ENCODE measurements around the gene PUM2.
"Not testable (repeated sequence)": the region's sequence is repeated elsewhere in the genome, so short reads cannot be mapped to it uniquely, and the experiment has no call there.

The PUM2 gene, protein sequence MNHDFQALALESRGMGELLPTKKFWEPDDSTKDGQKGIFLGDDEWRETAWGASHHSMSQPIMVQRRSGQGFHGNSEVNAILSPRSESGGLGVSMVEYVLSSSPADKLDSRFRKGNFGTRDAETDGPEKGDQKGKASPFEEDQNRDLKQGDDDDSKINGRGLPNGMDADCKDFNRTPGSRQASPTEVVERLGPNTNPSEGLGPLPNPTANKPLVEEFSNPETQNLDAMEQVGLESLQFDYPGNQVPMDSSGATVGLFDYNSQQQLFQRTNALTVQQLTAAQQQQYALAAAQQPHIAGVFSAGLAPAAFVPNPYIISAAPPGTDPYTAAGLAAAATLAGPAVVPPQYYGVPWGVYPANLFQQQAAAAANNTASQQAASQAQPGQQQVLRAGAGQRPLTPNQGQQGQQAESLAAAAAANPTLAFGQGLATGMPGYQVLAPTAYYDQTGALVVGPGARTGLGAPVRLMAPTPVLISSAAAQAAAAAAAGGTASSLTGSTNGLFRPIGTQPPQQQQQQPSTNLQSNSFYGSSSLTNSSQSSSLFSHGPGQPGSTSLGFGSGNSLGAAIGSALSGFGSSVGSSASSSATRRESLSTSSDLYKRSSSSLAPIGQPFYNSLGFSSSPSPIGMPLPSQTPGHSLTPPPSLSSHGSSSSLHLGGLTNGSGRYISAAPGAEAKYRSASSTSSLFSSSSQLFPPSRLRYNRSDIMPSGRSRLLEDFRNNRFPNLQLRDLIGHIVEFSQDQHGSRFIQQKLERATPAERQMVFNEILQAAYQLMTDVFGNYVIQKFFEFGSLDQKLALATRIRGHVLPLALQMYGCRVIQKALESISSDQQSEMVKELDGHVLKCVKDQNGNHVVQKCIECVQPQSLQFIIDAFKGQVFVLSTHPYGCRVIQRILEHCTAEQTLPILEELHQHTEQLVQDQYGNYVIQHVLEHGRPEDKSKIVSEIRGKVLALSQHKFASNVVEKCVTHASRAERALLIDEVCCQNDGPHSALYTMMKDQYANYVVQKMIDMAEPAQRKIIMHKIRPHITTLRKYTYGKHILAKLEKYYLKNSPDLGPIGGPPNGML

DNA sequence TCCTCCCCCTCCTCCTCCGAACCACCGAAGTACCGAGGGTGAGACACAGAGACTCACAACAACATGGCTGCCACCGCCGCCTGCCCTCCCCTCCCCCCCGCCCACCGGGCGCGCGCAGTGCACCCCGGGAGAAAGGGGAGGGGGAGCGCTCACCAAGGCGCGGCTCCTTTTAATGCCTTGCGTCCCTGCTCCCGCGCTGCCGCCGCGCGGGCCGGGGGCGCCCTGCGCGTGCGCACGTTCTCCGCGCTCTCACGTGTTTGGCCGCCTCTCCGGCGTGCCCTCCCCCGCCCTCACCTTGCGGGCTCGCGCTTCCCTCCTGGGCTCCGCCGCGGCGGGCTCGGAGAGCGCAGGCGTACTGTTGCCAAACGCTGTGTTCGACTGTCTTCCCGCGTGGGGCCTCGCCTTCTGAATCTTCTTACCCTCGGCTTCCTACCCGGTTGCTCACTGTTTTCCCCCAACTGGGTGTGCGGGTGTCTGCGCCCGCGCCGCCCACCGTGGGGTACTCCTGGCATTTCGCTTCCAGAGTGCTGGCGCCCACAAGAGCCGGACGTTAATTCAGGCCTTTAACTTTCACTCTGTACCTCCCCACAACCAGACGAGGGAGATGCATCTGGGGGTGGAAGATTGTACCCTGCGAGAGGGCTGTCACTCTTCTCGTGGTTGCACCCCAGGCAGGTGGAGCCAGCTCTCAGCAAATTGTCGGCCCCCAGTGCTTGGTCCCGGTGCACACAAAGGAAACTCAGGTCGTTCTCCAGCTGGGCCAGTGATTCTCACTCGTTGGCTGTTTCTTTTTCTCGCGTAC, at the start of gene PUM2:
Gene PUM2 (minus strand): TSS at position 92 of the 802 bp plus-strand sequence. CDS start 23,484 bp downstream, outside the sequence.
- DNase-seq, result peak; percentile 92

GRCh38 chr2:20400306-20400705, 49.7 kb upstream of the PUM2 start:
- DNase-seq, result no peak

DNA sequence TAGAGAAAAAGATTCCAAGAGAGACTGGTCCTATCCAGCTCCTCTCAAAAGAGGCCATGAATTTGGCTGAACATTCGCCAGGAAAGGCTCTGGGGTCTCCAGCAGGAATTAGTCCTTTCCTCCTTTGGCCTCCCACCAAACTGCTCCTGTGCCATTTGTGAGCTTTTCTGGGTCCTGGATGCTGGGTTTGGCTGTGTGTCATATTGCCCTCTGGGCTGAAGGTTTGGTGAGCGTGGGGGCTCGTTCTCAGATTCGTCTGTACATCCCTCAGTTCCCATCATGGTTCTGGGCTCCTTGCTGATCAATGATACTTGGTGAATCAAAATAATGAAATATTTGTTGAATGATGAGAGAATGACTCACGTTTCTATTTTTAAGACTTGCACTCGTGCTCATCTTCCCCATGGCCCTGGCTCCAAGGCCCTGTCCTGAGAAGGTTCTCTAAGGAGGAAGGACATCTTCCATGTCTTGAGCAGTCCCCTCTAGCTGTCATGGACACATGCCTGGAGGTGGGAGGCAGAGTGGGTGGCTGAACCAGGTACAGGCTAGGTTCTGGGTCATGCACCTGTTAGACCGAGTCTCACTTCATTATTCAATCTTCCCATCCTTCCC, 48.4 kb upstream of the PUM2 start:
- no peak for DNase-seq

DNA sequence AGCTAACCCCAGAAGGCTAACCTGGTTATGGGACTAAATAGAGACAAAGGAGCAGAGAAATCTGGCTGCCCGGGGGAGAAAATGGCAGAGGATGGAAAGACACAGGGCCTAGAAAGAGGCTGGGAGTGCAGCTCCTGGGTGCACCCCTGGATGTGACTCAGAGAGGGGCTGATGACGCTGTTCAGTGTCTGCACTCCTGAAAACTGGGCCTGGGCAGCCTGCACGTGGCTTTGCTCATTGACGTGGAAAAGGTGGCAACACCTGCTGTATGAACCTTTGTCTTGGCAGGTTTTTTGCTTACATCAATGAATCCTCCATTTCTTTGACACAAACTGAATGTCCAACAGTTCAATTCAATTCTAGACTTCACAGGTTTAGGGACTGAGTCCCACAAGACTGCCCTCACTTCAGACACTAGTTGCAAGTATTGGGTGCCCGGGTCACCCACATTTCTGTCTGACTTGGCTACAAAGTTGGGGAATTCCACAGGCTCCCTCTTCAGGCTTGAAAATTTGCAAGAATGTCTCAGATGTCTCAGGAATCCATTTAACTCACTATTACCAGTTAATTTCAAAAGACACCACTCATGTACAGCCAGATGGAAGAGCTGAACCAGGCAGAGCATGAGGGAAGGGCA, 47.3 kb upstream of the PUM2 start:
- no peak for DNase-seq

DNA sequence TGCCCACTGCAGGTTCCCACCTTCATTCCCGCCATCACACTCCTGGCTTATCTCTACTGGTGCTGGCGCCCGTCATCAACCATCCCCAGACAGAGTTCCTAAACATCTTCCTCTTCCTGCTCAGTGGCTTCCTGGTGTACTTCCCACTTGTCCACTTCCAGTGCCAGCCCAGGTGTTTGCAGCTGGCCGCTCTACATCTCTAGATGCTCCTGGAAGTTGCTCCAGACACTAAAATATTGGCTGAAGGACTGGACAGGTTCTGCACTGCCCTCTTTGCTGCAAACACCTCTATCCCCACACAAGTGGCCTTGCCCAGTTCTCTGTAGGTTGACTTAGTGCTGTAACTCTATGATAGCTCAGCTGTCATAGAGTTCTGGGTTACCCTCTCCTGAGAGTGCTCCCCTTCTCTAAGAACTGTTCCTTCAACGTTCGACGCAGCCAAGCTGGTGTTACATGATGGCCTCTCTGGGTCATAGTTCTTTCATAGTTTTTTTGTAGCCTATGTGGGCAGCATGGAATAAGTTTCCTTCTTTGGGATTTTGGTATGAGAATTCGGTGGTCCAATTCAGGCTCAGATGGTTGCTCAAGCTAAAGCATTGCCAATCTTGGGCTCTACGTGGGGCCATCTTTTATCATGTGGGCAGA, 45.8 kb upstream of the PUM2 start:
- DNase-seq, result no peak

DNA sequence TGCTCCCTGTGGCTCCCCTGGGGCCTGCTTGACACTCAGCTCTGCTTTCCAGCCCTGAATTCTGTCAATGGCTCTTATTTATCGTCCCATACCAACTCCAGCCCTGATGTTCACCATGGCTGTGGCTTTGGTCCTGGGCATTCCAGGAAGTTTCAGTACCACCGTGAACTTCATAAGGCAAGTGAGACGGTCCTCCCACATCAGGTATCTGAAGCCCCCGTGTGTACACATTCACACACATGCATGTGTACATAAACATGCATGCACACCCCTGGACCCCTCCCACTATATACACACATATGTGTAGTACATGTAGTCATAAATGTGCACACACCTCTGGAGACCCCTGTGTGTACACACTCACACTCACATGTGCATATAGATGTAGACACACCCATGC, 43.3 kb upstream of the PUM2 start:
- no peak for DNase-seq

DNA sequence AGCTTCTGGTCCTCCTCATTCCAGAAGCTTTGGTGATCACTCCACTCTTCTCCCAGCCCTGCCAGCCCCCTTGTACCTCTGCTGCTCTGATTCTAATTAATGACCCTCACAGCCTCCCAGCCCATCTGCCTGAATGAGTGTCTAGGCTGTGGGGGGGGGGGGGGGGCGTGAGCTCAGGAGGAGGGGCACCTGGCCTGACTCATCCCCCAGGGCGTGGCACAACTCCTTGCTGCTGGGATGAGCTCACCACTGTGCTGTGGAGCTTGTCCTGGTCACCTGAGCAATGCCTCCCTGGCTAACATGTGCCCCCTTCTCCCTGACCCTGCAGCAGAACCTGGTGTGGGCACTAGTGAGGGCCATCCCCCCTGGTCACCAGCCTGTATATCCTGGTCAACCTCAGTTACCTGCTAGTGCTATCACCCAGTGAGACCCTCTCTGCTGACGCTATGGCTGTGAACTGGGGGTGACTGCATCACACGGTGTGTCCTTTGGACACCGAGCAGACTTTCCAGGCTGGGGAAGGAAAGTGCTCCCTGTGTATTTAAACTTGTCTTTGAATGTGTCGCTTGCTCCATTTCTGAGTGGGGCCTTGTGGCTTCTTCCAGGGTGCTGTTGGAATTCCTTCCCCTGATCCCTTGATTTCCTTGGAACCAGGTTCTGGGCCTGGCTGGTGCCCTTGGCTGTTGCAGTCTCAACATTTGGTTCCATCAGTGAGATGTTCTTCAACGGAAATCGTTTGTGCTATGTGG, 41.5 kb upstream of the PUM2 start:
- no peak for DNase-seq

DNA sequence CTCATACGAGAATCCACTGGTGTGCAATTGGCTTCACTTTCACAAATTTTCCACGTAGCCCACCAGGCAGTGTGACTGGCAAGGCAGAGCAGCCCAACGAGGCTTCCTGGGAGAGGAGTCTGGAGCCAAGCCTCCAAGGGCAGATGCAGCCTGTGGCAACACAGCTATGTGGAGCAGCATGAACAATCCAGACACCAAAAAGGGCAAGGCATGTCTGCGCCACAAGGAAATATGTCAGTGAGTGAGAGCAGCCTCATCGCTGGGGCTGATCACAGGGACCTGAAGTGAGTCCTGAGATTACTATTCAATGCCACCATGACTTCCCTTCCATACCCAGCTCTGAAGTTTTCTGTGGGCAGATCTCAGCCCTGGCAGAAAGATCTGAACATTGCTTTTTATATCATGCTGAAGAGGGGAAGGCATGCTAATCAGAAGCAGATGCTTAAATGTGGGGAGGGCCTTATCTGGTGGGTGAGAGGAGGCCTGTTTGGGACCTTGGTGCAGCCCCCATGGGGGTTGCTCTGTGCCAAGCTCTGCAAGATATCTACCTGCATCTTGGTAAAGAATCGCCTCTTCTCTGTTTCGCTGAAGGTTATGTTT, 40.0 kb upstream of the PUM2 start:
- DNase-seq, result no peak

DNA sequence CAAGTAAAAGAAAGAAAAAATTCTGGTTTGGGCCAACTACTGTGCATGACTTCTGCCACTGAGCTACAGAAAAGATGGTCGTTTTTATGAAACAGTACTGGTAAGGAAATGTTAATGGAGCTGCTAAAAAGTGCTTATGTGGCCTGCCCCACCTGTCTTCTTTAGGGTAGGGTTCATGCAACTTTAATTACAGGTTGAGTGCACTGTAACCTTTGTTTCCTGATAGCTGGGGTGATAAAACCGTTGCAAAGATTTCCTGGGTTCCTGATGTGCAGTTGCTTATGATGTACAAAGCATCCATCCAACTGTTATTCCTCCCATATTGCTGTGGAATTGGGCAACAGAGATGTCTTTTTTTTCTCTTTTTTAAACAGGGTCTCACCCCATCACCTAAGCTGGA, 34.3 kb upstream of the PUM2 start:
- no peak for DNase-seq

DNA sequence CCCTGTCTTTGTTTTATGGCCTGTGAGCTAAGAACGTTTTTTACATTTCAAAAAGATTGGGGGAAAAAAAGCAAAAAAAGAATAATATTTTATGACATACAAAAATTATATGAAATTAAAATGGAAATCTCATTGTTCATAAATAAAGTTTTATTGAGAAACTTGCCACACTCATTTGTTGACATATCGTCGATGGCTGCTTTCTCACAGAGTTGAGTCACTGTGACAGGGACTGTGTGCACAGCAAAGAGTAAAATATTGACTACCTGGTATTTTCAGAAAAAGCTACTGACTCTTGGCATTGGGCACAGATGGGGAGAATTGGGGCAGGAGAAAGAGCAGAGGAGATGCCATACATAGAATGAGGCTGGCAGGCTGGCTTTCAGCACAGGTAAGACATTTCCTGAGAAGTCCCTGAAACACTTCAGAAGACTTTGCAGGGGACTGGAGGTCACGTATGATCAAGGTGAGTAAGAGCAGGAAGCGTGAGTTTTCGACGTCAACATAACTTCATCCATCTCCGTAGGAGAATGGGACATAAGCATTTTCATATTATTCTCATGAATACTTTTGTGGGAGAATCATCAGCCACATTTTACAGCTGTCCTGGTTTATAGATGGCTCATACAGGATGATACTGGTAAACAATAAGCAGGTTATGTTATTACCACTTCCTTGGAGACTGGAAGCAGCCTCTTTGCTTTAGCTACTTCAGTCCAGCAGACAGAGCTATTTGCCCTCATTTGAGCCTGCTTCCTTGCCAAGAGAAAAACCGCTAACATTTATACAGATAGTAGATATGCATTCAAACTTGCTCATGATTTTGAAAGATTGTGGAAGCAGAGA, 32.5 kb upstream of the PUM2 start:
- DNase-seq, result no peak

GRCh38 chr2:20381457-20381856, 30.8 kb upstream of the PUM2 start:
- no peak for DNase-seq

- DNase-seq, result no peak
These were observed 28.4 kb upstream of the PUM2 start for GRCh38 chr2:20378891-20379519.

- no peak for DNase-seq
These were observed 27.7 kb upstream of the PUM2 start for GRCh38 chr2:20378341-20378740.

DNA sequence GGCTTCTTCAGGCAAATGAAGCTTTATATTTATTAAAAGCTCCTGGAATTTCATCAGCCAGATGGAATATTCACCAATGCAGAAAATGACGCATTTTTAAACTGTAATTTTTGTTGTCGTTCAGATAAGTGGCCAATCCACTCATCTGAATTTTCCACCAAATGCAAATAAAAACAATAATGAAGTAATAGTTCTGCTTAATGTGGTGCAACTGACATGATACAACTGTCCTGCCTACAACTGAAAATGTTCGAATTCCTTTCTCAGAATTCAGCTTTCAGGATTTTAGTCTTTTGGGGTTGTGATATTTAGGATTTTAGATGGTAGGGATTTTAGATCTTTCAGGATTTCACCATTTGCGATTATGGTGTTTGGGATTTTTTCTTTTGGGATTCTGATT, 27.1 kb upstream of the PUM2 start:
- no peak for DNase-seq

- DNase-seq, result not testable (repeated sequence)
These were observed 24.3 kb upstream of the PUM2 start for GRCh38 chr2:20374982-20375381.

DNA sequence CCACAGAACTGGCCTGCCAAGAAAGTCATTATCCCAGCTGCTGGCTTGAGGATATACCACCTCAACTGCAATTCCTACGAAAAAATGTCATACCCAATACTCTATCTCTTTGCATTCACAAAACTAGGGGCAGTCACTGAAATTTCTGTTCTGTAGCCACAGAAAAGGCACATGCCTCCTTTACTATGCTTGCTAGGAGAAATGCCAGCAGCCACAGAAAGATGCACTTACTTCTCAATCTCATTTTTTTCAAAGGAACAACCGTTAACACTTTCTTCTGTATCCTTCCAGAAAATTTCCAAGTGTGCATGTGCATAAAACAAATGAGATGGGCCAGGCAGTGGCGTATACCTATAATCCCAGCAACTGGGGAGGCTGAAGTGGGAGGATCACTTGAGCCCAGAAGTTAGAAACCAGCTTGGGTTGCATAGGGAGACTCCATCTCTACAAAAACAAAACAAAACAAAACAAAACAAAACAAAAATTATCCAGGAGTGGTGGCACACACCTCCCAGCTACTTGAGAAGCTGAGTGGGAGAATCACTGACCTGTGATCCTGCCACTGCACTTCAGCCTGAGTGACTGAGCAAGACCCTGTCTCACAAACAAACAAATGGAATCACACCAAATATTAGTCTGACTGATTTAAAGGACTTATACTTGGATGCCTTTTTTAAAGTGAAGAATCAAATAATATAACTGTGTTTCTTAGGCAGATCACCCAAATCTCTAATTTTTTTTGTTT, 22.4 kb upstream of the PUM2 start:
- DNase-seq, result no peak

- DNase-seq, result no peak
These were observed 20.8 kb upstream of the PUM2 start for GRCh38 chr2:20371323-20372025.
